A673 (cell line): ENCODE results near the gene MPDZ.

Source experiments
- CTCF ChIP-seq: fragments of 300-800, 200-600 bp; sonication (generic); conservative IDR thresholded peaks from 2 replicates; pipeline ENCODE4 v1.5.1; 2017; ENCODE audit warnings: low read depth, mild to moderate bottlenecking, antibody characterized with exemption, low read length, moderate library complexity, mixed read lengths
- EZH2 ChIP-seq: fragments of 200-600 bp; sonication (generic); IDR thresholded peaks from 2 replicates; pipeline ENCODE4 v1.6.1; 2017; ENCODE audit warnings: borderline replicate concordance, low read depth, mild to moderate bottlenecking, mixed read lengths, antibody characterized with exemption, low read length; ENCODE audit not compliant: poor library complexity, severe bottlenecking

GRCh38 chr9:13140843-13141592, 138.5 kb downstream of the MPDZ start:
- TF ChIP-seq CTCF (no peak), EZH2 (no peak)
